HepG2 (cell line): ENCODE results near the gene MGLL. TPM values are rescaled to one million over a fixed set of nuclear protein-coding genes. Genes with fewer than 3 reads are reported as not detected.

Experiments
- ATRX ChIP-seq: sonication (generic); formaldehyde crosslinking; IDR thresholded peaks from 2 replicates; pipeline ENCODE4 v1.4.0; 2020; ENCODE audit warnings: missing genetic modification reagents, borderline replicate concordance
- CCDC6 ChIP-seq: sonication (generic); formaldehyde crosslinking; IDR thresholded peaks from 2 replicates; pipeline ENCODE4 v1.8.1; 2022; ENCODE audit warnings: mild to moderate bottlenecking, missing genetic modification reagents, moderate library complexity
- FOXK2 ChIP-seq: fragments of 450-650 bp; IDR thresholded peaks from 2 replicates; pipeline ENCODE4 v1.6.1; 2016
- GRHL1 ChIP-seq: sonication (generic); formaldehyde crosslinking; conservative IDR thresholded peaks from 2 replicates; pipeline ENCODE4 v1.8.0; 2022; ENCODE audit warnings: missing genetic modification reagents
- KAT7 ChIP-seq: IDR thresholded peaks from 2 replicates; pipeline ENCODE4 v1.6.1; 2018; ENCODE audit warnings: borderline replicate concordance, missing compliant biosample characterization
- KDM5A ChIP-seq: fragments of 200-600 bp; sonication (generic); IDR thresholded peaks from 2 replicates; pipeline ENCODE4 v1.7.0; 2018; ENCODE audit warnings: antibody characterized with exemption, mild to moderate bottlenecking, low read length, borderline replicate concordance
- MNT ChIP-seq: fragments of 450-650 bp; IDR thresholded peaks from 2 replicates; pipeline ENCODE4 v1.6.1; 2016
- MXD4 ChIP-seq: IDR thresholded peaks from 2 replicates; pipeline ENCODE4 v1.6.1; 2016; ENCODE audit warnings: mild to moderate bottlenecking, missing biosample characterization, missing genetic modification reagents
- MXI1 ChIP-seq: IDR thresholded peaks from 3 replicates; pipeline ENCODE4 v1.6.1; 2012; ENCODE audit warnings: low read depth, low read length, inconsistent platforms, borderline replicate concordance
- NFKB2 ChIP-seq: sonication (generic); formaldehyde crosslinking; IDR thresholded peaks from 2 replicates; pipeline ENCODE4 v1.4.0; 2020; ENCODE audit warnings: missing genetic modification reagents, borderline replicate concordance
- REL ChIP-seq: sonication (generic); formaldehyde crosslinking; conservative IDR thresholded peaks from 2 replicates; pipeline ENCODE4 v1.8.0; 2022; ENCODE audit warnings: mild to moderate bottlenecking, missing genetic modification reagents, moderate library complexity
- SATB2 ChIP-seq: sonication (generic); formaldehyde crosslinking; IDR thresholded peaks from 2 replicates; pipeline ENCODE4 v1.5.0; 2020; ENCODE audit warnings: missing genetic modification reagents
- SOX5 ChIP-seq: IDR thresholded peaks from 2 replicates; pipeline ENCODE4 v1.6.1; 2016; ENCODE audit warnings: borderline replicate concordance
- TFDP2 ChIP-seq: sonication (generic); formaldehyde crosslinking; IDR thresholded peaks from 2 replicates; pipeline ENCODE4 v1.4.0; 2020; ENCODE audit warnings: missing genetic modification reagents
- TOE1 ChIP-seq: sonication (generic); formaldehyde crosslinking; IDR thresholded peaks from 2 replicates; pipeline ENCODE4 v1.4.0; 2020; ENCODE audit warnings: mild to moderate bottlenecking, missing genetic modification reagents
- ZBTB42 ChIP-seq: sonication (generic); formaldehyde crosslinking; IDR thresholded peaks from 2 replicates; pipeline ENCODE4 v1.5.0; 2020; ENCODE audit warnings: mild to moderate bottlenecking, missing genetic modification reagents
- ZBTB7B ChIP-seq: sonication (generic); formaldehyde crosslinking; IDR thresholded peaks from 2 replicates; pipeline ENCODE4 v1.4.0; 2020; ENCODE audit warnings: missing genetic modification reagents
- ZEB1 ChIP-seq: IDR thresholded peaks from 2 replicates; pipeline ENCODE4 v1.6.1; 2012; ENCODE audit warnings: mild to moderate bottlenecking, low read depth, inconsistent platforms; ENCODE audit not compliant: insufficient replicate concordance
- ZFY ChIP-seq: sonication (generic); formaldehyde crosslinking; IDR thresholded peaks from 2 replicates; pipeline ENCODE4 v1.4.0; 2020; ENCODE audit warnings: missing genetic modification reagents
- ZNF556 ChIP-seq: sonication (generic); formaldehyde crosslinking; IDR thresholded peaks from 2 replicates; pipeline ENCODE4 v1.4.0; 2020; ENCODE audit warnings: mild to moderate bottlenecking, missing genetic modification reagents, borderline replicate concordance
- ZNF569 ChIP-seq: sonication (generic); formaldehyde crosslinking; IDR thresholded peaks from 2 replicates; pipeline ENCODE4 v1.5.0; 2020; ENCODE audit warnings: mild to moderate bottlenecking, missing genetic modification reagents, moderate library complexity, borderline replicate concordance
- ZNF580 ChIP-seq: IDR thresholded peaks from 2 replicates; pipeline ENCODE4 v1.6.1; 2016; ENCODE audit warnings: low read depth, borderline replicate concordance
- ZNF605 ChIP-seq: sonication (generic); formaldehyde crosslinking; IDR thresholded peaks from 2 replicates; pipeline ENCODE4 v1.8.0; 2022; ENCODE audit warnings: mild to moderate bottlenecking, missing genetic modification reagents
- ZNF746 ChIP-seq: sonication (generic); formaldehyde crosslinking; IDR thresholded peaks from 2 replicates; pipeline ENCODE4 v1.8.0; 2022; ENCODE audit warnings: mild to moderate bottlenecking, missing genetic modification reagents
- ZNF782 ChIP-seq: sonication (generic); formaldehyde crosslinking; IDR thresholded peaks from 2 replicates; pipeline ENCODE4 v1.4.0; 2020; ENCODE audit warnings: missing genetic modification reagents, mild to moderate bottlenecking, borderline replicate concordance
- ZSCAN20 ChIP-seq: sonication (generic); formaldehyde crosslinking; IDR thresholded peaks from 2 replicates; pipeline ENCODE4 v1.4.0; 2020; ENCODE audit warnings: missing genetic modification reagents, mild to moderate bottlenecking, borderline replicate concordance
- polyA plus RNA-seq, 8 experiments: library from polyadenylated mRNA; depleted of rRNA in 3 of 8; stranded (reverse) in 7 of 8; unstranded in 1 of 8; fragments of >200 nt; fragmentation: Illumina TruSeq in 4 of 8; extraction: Trizol in 4 of 8; gene quantifications; 2 replicates each; pipeline versions ENCODE4 v1.2.1 to v1.2.3, GENCODE V29; 2011 to 2016; ENCODE audit warnings: low read depth in 4 of 8, missing spikeins in 1 of 8, mixed read lengths in 1 of 8; ENCODE audit not compliant: insufficient read depth in 1 of 8
- total RNA-seq, 5 experiments: library from RNA; depleted of rRNA; stranded (reverse); fragments of >200 nt; fragmentation: Illumina TruSeq; extraction: Trizol; gene quantifications; 2 replicates each; pipeline ENCODE4 v1.2.3, GENCODE V29; 2016; ENCODE audit warnings: low read depth in 1 of 5

The MGLL gene
- total and polyA plus RNA-seq, 2 of the 13 experiments (the other 11 are each of a cell fraction or from before 2014, with no cell fraction given): not detected

GRCh38 chr3:127673191-127674100 is 148.9 kb downstream of the MGLL start (continued):
- TF ChIP-seq KAT7 (CRISPR knock-in tag) (no peak), KDM5A (no peak), ZBTB42 (CRISPR knock-in tag) (no peak), SATB2 (0 out of 2 replicates have a peak, but pooled peaks have one; percentile 31), GRHL1 (CRISPR knock-in tag) (no peak), TFDP2 (no peak), MXI1 (0 out of 3 replicates have a peak, but pooled peaks have one; percentile 7), ZNF556 (CRISPR knock-in tag) (no peak; the same call in 1 of the 2 replicates), ZFY (CRISPR knock-in tag) (peak; percentile 9; the same call in 1 of the 2 replicates), FOXK2 (no peak), ZNF605 (CRISPR knock-in tag) (no peak), MNT (no peak), NFKB2 (CRISPR knock-in tag) (0 out of 2 replicates have a peak, but pooled peaks have one; percentile 4), MXD4 (CRISPR knock-in tag) (0 out of 2 replicates have a peak, but pooled peaks have one; percentile 15), CCDC6 (CRISPR knock-in tag) (0 out of 2 replicates have a peak, but pooled peaks have one; percentile 37), ZEB1 (no peak), ZNF580 (peak; percentile 0; the same call in 1 of the 2 replicates), ZNF569 (CRISPR knock-in tag) (0 out of 2 replicates have a peak, but pooled peaks have one; percentile 43), ZNF782 (CRISPR knock-in tag) (no peak), TOE1 (CRISPR knock-in tag) (no peak), SOX5 (CRISPR knock-in tag) (no peak), REL (CRISPR knock-in tag) (no peak), ZNF746 (CRISPR knock-in tag) (no peak), ZBTB7B (CRISPR knock-in tag) (peak; percentile 63; the same call in 1 of the 2 replicates), ATRX (CRISPR knock-in tag) (no peak), ZSCAN20 (CRISPR knock-in tag) (peak; percentile 77; the same call in 1 of the 2 replicates)
